PC-3 (cell line): ENCODE measurements around the gene H2AZ1. TPM values are rescaled to one million over a fixed set of nuclear protein-coding genes. Genes with fewer than 3 reads are reported as not detected.

Source experiments
- ATAC-seq: fragments of 200-7000 bp; cut with Tn5 transposase; 2 replicates; pipeline ENCODE4 v1.9.1; 2020; ENCODE audit warnings: mild to moderate bottlenecking, moderate library complexity
- BruUV-seq: library from RNA; stranded (reverse); fragments of 400-500 nt; replicated peaks from 2 replicates; lab custom pipeline; 2021; lab: Mats Ljungman, UMichigan
- CTCF ChIA-PET: fragments of 300-600 bp; sonication (Branson Sonifier 250); formaldehyde crosslinking; loops from one replicate; lab custom pipeline; 2022; ENCODE audit warnings: antibody characterized with exemption; lab: Charles Lee
- POLR2A ChIA-PET: fragments of 300-600 bp; sonication (Branson Sonifier 250); formaldehyde crosslinking; loops from one replicate; lab custom pipeline; 2022; ENCODE audit warnings: antibody characterized with exemption; ENCODE audit not compliant: unreplicated experiment; lab: Charles Lee
- DNase-seq: peaks from one replicate; pipeline ENCODE4 v3.0.0-alpha.2; 2015
- H2AFZ ChIP-seq: fragments of 300-600 bp; sonication (generic); 2 replicates; pipeline ENCODE4 v1.6.0; 2016; ENCODE audit warnings: antibody characterized with exemption, low read length
- H3F3A ChIP-seq: fragments of 300-600 bp; sonication (generic); one replicate; pipeline ENCODE4 v1.6.0; 2017; ENCODE audit warnings: antibody characterized with exemption, low read length, control low read depth, mild to moderate bottlenecking; ENCODE audit not compliant: unreplicated experiment
- H3K27ac ChIP-seq: fragments of 300-600 bp; sonication (generic); 2 replicates; pipeline ENCODE4 v1.5.1; 2016; ENCODE audit warnings: mild to moderate bottlenecking, low read length
- H3K27me3 ChIP-seq: fragments of 300-600 bp; sonication (generic); 2 replicates; pipeline ENCODE4 v1.6.1; 2016; ENCODE audit warnings: low read length, mixed read lengths
- H3K36me3 ChIP-seq: fragments of 300-600 bp; sonication (generic); 2 replicates; pipeline ENCODE4 v1.6.1; 2016; ENCODE audit warnings: low read depth, mixed run types, low read length, mixed read lengths
- H3K4me1 ChIP-seq: fragments of 300-600 bp; sonication (generic); 2 replicates; pipeline ENCODE4 v1.5.1; 2016; ENCODE audit warnings: low read length; ENCODE audit not compliant: insufficient read depth
- H3K4me2 ChIP-seq: fragments of 300-600 bp; sonication (generic); 2 replicates; pipeline ENCODE4 v1.6.0; 2016; ENCODE audit warnings: low read length
- H3K4me3 ChIP-seq: fragments of 300-600 bp; sonication (generic); 2 replicates; pipeline ENCODE4 v1.5.1; 2016; ENCODE audit warnings: mild to moderate bottlenecking, low read length, mixed read lengths
- H3K79me2 ChIP-seq: fragments of 300-600 bp; sonication (generic); 2 replicates; pipeline ENCODE4 v1.6.1; 2017; ENCODE audit warnings: low read length, mixed read lengths
- H3K9ac ChIP-seq: fragments of 300-600 bp; sonication (generic); 2 replicates; pipeline ENCODE4 v1.6.0; 2016; ENCODE audit warnings: mild to moderate bottlenecking, low read length
- H3K9me2 ChIP-seq: fragments of 300-600 bp; sonication (generic); replicated peaks from 2 replicates; pipeline ENCODE4 v1.6.1; 2016; ENCODE audit warnings: mixed run types, low read length, mixed read lengths
- H3K9me3 ChIP-seq: fragments of 300-600 bp; sonication (generic); 2 replicates; pipeline ENCODE4 v1.6.1; 2016; ENCODE audit warnings: low read length, mixed read lengths
- H4K20me1 ChIP-seq: fragments of 300-600 bp; sonication (generic); 2 replicates; pipeline ENCODE4 v1.6.1; 2016; ENCODE audit warnings: low read length, mixed read lengths
- CTCF ChIP-seq: fragments of 300-600 bp; sonication (generic); conservative IDR thresholded peaks from 2 replicates; pipeline ENCODE4 v1.5.1; 2017; ENCODE audit warnings: antibody characterized with exemption, low read depth, mild to moderate bottlenecking, low read length
- EZH2 ChIP-seq: fragments of 300-600 bp; sonication (generic); IDR thresholded peaks from one replicate; pipeline ENCODE4 v1.6.1; 2017; ENCODE audit warnings: antibody characterized with exemption, mild to moderate bottlenecking, low read length; ENCODE audit not compliant: unreplicated experiment
- EZH2phosphoT487 ChIP-seq: fragments of 300-600 bp; sonication (generic); IDR thresholded peaks from 2 replicates; pipeline ENCODE4 v1.6.1; 2018; ENCODE audit warnings: mild to moderate bottlenecking, antibody characterized with exemption, low read length, borderline replicate concordance
- intact Hi-C: fragments of 100-400 bp; cut with micrococcal nuclease; formaldehyde crosslinking; loops from 2 replicates; pipeline ENCODE4 v1.9.0; 2023
- total RNA-seq: library from RNA; depleted of rRNA; stranded (reverse); fragments of >200 nt; gene quantifications from 2 replicates; pipeline ENCODE4 v1.2.3, GENCODE V29; 2014; rRNA removed

The H2AZ1 gene
- total RNA-seq, 1 experiment from 2014 or later = 433 TPM

DNA sequence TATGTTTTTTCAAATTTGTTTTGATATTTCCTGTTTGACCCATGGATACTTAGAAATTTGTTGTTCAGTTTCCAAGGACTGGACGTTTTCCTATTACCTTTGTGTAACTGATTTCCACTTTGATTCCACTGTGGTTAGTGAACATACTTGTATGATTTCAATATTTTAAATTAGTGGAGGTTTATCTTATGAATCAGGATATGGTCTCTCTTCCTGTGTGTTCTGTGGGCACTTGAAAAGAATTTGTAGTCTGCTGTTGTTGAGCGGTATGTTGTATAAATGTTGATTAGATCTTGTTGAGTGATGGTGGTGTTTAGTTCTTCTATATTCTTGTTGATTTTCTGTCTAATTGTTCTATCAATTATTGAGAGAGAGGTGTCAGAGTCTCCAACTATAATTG lies 34.6 kb downstream of the H2AZ1 start:
- BruUV-seq = no TSS peak
- intact Hi-C loops = no loop called here

More for the DNA sequence above, 34.6 kb downstream of the H2AZ1 start:
- Histone ChIP-seq H3F3A (no peaks in the 10 kb centered on the region), H3K9me2 (no peaks in the 10 kb centered on the region), H4K20me1 (no peaks in the 10 kb centered on the region), H2AFZ (no peak overlapping the region), H3K79me2 (no peaks in the 10 kb centered on the region), H3K27me3 (no peaks in the 10 kb centered on the region), H3K4me2 (no peak overlapping the region), H3K27ac (no peak overlapping the region), H3K9me3 (no peaks in the 10 kb centered on the region), H3K9ac (no peak overlapping the region), H3K4me1 (no peaks in the 10 kb centered on the region), H3K4me3 (no peak overlapping the region), H3K36me3 (no peaks in the 10 kb centered on the region; the same call in 1 of the 2 replicates)
- ChIA-PET CTCF (no interaction called here), POLR2A (no interaction called here)
- ATAC-seq (no peak), DNase-seq (no peak)
- no peak for TF ChIP-seq CTCF
- TF ChIP-seq EZH2 = no peak
- TF ChIP-seq EZH2phosphoT487 = no peak

Other genes starting within 250 kb of the H2AZ1 start
- 11.6 and 11.8 TPM in 2 replicates for gene DAPP1, start 133.4 kb downstream of the H2AZ1 start, total RNA-seq
- 13.5 and 14.0 TPM in 2 replicates for gene LAMTOR3, start 55.8 kb downstream of the H2AZ1 start, total RNA-seq
- gene DNAJB14, start 3.7 kb downstream of the H2AZ1 start, total RNA-seq = 8.8 and 18.9 TPM in 2 replicates
- not detected in 2 replicates for gene DDIT4L, start 240.2 kb upstream of the H2AZ1 start, total RNA-seq